RWPE2 (cell line): ENCODE measurements around the gene RAB19.
"Not testable (repeated sequence)": the region's sequence is repeated elsewhere in the genome, so short reads cannot be mapped to it uniquely, and the experiment has no call there.

Source experiments
- ATAC-seq: fragments of 200-7000 bp; cut with Tn5 transposase; 3 replicates; pipeline ENCODE4 v1.9.1; 2021; ENCODE audit warnings: low read depth
- DNase-seq: peaks from one replicate; pipeline ENCODE4 v3.0.0-alpha.2; 2020; ENCODE audit warnings: low spot score
- H3K27ac ChIP-seq: fragments of 450-650 bp; 2 replicates; pipeline ENCODE4 v1.5.1; 2017; ENCODE audit warnings: mild to moderate bottlenecking; ENCODE audit not compliant: poor library complexity, severe bottlenecking
- H3K27me3 ChIP-seq: fragments of 250-450 bp; sonication (Bioruptor Pico); 2 replicates; pipeline ENCODE4 v1.5.1; 2021; ENCODE audit warnings: mild to moderate bottlenecking, moderate library complexity; ENCODE audit not compliant: insufficient read depth, poor library complexity, severe bottlenecking
- H3K36me3 ChIP-seq: fragments of 250-450 bp; sonication (Bioruptor Pico); 2 replicates; pipeline ENCODE4 v1.5.1; 2020; ENCODE audit warnings: low read depth, mild to moderate bottlenecking, moderate library complexity
- H3K4me1 ChIP-seq: fragments of 250-450 bp; sonication (Bioruptor Pico); 2 replicates; pipeline ENCODE4 v1.5.1; 2021; ENCODE audit warnings: mild to moderate bottlenecking, moderate library complexity; ENCODE audit not compliant: insufficient read depth, poor library complexity, severe bottlenecking
- H3K4me3 ChIP-seq: fragments of 250-450 bp; sonication (Bioruptor Pico); 2 replicates; pipeline ENCODE4 v1.5.1; 2021; ENCODE audit warnings: mild to moderate bottlenecking, moderate library complexity; ENCODE audit not compliant: severe bottlenecking
- H3K9me3 ChIP-seq: fragments of 250-450 bp; sonication (Bioruptor Pico); 2 replicates; pipeline ENCODE4 v1.5.1; 2021; ENCODE audit warnings: mild to moderate bottlenecking, moderate library complexity; ENCODE audit not compliant: severe bottlenecking
- CTCF ChIP-seq: fragments of 450-650 bp; IDR thresholded peaks from one replicate; pipeline ENCODE4 v1.5.1; 2017; ENCODE audit warnings: mild to moderate bottlenecking, moderate library complexity; ENCODE audit not compliant: poor library complexity, severe bottlenecking

RAB19 gene

GRCh38 chr7:140448781-140449480 lies 45.1 kb downstream of the RAB19 start:
- no peak for DNase-seq
- peaks cover 3% of the 10 kb centered on the region; the same call in 1 of the 2 replicates for H3K36me3 ChIP-seq
- H3K4me1 ChIP-seq, result no peaks in the 10 kb centered on the region
- no peak overlapping the region for H3K27ac ChIP-seq
- H3K9me3 ChIP-seq, result no peaks in the 10 kb centered on the region
- H3K27me3 ChIP-seq, result no peaks in the 10 kb centered on the region
- no peak for TF ChIP-seq CTCF
- no peak overlapping the region for H3K4me3 ChIP-seq
- ATAC-seq, result no peak

GRCh38 chr7:140451716-140452115 lies 47.9 kb downstream of the RAB19 start:
- no peak; the same call in 2 of the 3 replicates for ATAC-seq
- Histone ChIP-seq H3K36me3 (peaks cover 26% of the 10 kb centered on the region), H3K27me3 (no peaks in the 10 kb centered on the region), H3K4me3 (no peak overlapping the region), H3K9me3 (no peaks in the 10 kb centered on the region), H3K4me1 (no peaks in the 10 kb centered on the region), H3K27ac (no peak overlapping the region)
- TF ChIP-seq CTCF, result no peak
- no peak for DNase-seq

- no peak for TF ChIP-seq CTCF
- no peaks in the 10 kb centered on the region for H3K9me3 ChIP-seq
- no peaks in the 10 kb centered on the region for H3K4me1 ChIP-seq
- H3K36me3 ChIP-seq, result peaks cover 40% of the 10 kb centered on the region
- no peak for ATAC-seq
- H3K27ac ChIP-seq, result no peak overlapping the region
- no peak overlapping the region for H3K4me3 ChIP-seq
- no peaks in the 10 kb centered on the region for H3K27me3 ChIP-seq
- no peak for DNase-seq
Measured at GRCh38 chr7:140453273-140453672, 49.4 kb downstream of the RAB19 start.

GRCh38 chr7:140453785-140454656 lies 50.2 kb downstream of the RAB19 start:
- not testable (repeated sequence) for ATAC-seq, H3K27me3 ChIP-seq, H3K9me3 ChIP-seq, H3K4me1 ChIP-seq, DNase-seq, H3K4me3 ChIP-seq, H3K27ac ChIP-seq
- peaks cover 47% of the 10 kb centered on the region for H3K36me3 ChIP-seq

GRCh38 chr7:140454657-140455015 lies 50.8 kb downstream of the RAB19 start:
- Histone ChIP-seq H3K27me3 (no peaks in the 10 kb centered on the region), H3K4me1 (no peaks in the 10 kb centered on the region), H3K4me3 (no peak overlapping the region), H3K36me3 (peaks cover 53% of the 10 kb centered on the region), H3K27ac (no peak overlapping the region), H3K9me3 (no peaks in the 10 kb centered on the region)
- ATAC-seq (no peak), DNase-seq (no peak)
- no peak for TF ChIP-seq CTCF
